GM21717 (cell line): ENCODE results near the gene SLC25A21.
"Not testable (repeated sequence)": the region's sequence is repeated elsewhere in the genome, so short reads cannot be mapped to it uniquely, and the experiment has no call there.

Experiments used
- ATAC-seq: cut with Tn5 transposase; IDR thresholded peaks from one replicate; pipeline ENCODE4 v1.9.1; 2021; ENCODE audit warnings: mild to moderate bottlenecking, moderate library complexity; ENCODE audit not compliant: unreplicated experiment

Gene SLC25A21

DNA sequence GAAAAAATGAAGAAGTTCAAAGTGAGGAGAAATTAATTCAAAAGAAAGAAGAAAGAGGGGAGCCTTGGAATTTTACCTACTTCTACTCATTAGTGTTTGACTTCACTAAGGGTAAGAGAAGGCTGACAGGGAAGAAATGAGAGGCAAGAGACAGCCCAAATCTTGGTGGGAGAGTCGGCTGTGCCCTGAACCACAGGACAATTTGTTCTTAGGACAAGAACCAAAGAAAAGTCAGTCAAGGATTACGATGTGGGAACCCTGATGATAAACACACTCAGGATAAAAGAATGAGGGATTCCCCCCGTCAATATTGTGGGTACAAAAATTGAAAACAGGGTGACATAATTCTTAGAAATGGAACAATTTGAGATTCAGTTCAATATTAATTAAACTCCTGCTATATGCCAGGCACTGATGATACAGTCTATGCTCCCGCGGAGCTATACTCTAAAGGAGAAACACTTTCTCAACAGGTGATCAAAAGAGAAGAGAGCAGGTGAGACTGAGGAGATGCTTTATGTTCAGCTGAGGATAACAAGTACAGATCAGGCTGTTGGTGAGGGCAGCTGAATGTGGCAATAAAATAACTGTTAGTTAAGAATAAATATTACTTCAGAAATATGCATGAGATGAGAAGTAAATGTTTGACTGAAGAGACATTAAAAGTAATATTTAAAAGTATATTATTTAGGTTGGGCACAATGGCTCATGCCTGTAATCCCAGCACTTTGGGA, 175.4 kb downstream of the SLC25A21 start:
- no peak for ATAC-seq

DNA sequence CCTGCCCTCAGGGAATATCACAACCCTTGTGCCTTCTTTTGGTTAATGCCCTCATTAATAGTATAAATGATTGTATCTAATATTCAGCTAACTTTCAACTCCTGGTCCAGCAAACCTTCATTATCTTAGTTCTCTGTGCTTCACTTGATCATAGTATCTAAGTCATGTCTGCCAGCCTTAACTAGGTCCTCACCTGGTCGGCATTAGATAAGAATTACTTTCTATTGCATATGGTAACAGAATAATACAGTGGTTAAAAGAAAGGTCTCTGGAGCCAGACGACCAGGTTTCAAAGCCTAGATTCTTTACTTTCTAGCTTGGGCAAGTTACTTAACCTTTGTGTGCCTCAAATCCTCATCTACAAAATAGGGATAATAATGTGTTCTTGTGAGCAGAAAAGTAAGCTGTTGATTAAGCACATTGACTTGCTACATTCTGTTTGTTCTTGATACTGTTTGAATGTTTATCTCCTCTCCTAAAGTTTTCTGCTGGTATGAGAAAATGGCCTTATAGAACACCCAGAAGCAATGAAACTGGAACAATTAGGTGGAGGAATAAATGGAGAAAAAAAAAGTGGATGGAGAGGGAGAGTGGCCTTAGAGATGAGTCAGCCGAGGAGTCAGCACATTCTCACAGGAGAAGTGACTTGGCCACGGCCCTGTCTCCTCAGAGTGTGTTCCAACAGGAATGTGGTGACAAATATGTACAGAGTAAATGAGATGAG, 176.1 kb downstream of the SLC25A21 start:
- no peak for ATAC-seq

DNA sequence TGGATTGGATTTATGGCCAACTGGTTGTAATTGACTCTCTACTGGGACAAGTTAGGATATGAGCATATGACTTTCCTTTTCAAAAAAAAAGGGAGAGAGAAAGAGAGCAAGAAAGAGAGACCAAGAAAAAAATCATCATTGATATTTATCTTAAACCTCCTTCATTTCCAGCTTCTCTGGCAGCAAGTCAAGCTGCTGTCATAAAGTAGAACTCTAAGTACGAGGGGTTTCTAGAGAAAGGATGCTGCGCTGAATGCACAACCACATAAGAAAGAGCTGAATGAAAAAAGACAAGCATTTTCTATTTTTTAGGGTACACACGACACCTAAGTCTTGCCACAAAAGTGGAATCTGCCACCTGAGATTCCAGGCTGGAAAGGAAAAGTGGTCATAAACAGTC, 182.6 kb downstream of the SLC25A21 start:
- ATAC-seq, result no peak

DNA sequence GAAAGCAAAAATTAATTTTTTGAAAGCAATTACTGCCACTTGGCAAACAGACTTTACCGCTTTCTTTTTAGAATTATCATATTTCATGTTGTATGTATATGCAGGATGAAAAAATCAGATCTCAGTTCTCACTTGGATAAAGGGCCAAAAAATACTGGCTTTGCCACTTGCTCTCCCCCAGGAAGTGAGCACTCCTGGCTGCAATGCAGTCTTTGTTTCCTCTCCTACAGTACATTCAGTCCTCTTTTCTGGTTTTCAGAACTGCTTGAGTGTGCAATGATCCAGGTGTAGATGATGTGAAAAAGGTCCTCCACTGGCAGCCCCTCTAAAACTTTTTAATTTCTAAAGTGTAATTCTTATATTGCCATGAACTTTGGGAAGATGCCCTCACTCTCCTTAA, 183.4 kb downstream of the SLC25A21 start:
- no peak for ATAC-seq

DNA sequence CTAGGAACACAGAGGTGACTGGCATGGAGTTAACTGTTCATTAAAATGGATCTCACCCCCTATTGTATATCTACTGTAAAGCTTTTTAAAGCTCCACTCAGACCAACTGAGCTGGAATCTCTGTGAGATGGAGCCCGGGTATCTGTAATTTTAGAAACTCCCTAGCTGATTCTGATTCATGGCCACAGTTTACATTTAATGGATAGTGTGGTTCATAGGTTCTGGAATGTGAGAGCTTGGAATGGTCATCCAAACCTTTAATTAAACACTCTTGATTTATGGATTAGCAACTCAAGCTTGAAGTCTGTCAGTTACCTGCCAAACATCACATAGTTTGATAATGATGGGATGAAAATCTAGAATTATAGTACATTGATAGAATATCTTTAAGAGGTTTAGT, 183.8 kb downstream of the SLC25A21 start:
- ATAC-seq, result no peak

DNA sequence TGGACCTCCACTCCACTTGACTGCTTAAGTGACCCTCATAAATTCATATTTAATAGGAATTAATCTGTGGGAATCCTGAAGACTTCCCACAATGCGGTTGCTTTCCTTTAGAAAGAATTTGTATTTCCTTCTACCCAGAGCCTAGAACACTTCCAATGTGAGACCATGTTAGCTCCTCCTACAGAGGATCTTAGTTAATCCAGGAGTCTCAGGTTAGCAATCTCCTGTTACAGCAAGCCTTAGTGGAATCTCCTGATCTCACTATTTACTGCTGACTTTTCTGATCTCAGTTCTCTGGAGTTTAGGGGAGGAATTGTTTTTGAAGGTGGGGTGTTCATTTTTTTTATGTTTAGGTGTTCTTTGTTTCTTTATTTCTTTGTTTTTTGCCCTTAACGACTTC, 186.0 kb downstream of the SLC25A21 start:
- ATAC-seq, result no peak

DNA sequence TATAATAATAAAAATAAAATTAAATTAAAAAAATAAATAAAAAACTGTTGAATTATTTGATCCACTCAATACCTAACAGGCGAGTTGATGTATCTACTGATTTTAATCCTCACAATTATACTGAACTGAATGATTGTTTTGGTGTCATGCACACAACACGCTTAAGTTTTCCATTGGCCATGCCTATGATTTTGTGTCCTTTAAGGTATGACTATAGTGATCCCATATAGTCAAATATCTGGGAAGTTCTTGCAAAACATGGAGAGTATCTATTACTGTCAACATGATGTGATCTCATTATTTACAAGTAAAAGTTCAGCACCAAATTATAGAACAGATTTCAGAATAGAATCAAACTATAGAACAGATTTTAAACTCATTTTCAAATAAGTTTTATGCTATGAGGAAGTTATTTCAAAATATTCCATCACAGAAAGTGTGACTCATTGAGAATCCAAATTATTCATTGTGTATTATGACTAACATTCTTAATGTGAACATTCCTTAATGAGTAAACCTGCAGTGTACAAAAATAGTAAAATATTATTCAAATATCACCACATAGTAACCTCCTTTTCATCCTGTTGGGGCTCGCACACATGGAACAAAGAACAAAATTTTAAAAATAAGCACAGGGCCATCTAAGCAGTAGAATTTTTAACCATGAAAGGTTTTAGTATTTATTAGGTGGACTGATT, 190.4 kb downstream of the SLC25A21 start:
- ATAC-seq, result no peak

DNA sequence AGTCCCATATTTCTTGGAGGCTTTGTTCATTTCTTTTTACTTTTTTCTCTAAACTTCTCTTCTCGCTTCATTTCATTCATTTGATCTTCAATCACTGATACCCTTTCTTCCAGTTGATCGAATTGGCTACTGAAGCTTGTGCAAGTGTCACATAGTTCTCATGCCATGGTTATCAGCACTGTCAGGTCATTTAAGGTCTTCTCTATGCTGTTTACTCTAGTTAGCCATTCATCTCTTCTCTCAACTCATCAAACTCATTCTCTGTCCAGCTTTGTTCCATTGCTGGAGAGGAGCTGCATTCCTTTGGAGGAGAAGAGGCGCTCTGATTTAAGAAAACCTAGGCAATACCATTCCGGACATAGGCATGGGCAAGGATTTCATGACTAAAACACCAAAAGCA, 192.0 kb downstream of the SLC25A21 start:
- ATAC-seq, result not testable (repeated sequence)

DNA sequence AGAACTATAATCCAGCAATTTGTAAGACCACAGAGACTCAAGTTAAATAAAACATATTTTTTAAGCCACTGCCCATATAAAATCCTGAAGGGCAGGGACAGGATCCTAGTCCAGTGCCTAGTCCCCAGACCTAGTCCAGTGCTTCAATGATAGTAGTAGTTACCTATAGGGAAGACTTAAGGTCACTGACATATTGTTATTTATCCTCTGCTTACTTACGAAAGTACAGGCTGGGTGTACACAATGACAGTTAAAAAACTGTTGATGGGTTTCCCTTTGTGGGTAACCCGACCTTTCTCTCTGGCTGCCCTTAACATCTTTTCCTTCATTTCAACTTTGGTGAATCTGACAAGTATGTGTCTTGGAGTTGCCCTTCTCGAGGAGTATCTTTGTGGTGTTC, 192.5 kb downstream of the SLC25A21 start:
- no peak for ATAC-seq

DNA sequence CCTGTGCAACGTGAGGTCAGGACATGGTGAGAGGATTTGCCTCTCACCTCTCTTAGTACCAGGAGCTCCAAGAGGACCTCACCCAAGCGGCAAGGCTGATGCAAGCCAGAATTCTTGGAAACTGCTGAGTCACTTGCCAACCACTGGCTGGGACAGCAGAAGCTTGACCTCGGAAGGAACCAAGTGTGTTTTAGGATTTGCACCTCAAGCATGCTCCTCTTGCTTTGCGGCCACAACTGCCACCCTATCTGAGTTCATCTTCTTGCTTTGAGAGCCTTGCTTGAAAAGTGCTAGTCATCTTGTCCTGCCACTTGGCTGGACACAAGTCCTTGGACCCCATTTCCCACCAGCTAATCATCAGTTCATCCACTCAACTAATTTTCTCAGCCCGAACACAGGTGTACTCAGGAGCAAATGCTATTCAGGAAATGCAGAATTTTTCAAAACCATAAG, 195.8 kb downstream of the SLC25A21 start:
- no peak for ATAC-seq

DNA sequence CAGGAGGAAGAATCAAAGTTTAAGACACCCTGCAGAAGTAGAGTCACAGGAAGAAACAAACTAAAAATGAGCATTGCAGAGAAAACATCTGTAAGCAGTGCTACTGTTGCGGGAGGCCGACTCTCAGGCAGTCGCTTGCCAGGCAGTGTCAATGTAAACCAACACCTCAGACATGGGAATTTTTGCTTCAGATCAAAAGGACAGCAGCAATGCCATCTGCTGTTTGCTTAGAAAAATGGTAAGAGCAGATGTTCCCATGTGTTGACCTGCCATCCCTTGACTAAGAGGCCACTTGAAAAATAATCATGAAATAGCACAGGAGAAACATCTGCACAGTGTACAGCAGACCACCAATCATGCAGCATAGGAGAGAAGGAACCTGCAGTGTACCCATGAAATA, 196.6 kb downstream of the SLC25A21 start:
- ATAC-seq, result no peak

DNA sequence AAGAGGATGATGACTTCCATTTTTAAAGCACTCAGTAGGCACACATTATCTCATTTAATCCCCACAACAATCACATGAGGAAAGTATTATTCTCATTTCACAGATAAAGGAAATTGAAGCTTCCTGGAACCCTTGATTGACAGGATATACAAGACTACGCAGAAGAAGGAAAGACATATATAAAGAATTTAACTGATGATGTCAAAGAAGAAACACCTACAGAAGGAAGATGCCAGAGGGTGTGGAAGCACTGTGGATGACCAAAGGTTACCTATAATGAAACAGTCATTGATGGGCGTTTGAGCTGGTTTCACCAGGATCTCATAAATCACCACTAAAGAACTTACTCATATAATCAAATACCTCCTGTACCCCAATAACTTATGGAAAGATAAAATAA, 197.4 kb downstream of the SLC25A21 start:
- no peak for ATAC-seq

DNA sequence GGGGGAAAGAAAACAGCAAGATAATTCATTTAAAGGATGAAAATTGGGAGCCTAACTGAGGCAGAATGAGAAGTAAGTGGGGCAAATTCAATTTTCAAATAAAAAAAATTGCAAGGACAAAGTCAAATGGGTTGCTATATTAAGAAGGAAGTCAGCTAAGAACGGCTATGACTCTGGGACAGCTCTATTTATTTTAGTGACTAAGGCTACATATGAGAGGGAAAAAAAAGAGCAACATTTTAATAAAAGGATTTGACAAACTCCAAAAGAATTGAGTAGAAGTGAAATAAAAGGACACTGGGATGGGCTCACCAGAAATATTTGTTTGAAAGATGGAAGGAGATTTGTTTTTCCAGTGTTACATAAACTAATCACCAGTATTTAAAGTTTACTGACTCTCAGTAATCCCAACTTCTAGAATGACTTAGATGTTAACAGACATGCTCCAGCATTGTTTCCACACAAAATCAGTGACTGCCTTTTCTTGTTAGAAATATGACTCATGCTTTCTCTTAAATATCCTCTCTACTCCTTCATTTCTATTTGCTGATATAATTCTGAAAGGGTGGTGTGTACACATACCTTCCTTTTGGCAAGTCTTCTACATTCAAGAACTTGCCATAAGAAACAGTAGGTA, 198.5 kb downstream of the SLC25A21 start:
- no peak for ATAC-seq

DNA sequence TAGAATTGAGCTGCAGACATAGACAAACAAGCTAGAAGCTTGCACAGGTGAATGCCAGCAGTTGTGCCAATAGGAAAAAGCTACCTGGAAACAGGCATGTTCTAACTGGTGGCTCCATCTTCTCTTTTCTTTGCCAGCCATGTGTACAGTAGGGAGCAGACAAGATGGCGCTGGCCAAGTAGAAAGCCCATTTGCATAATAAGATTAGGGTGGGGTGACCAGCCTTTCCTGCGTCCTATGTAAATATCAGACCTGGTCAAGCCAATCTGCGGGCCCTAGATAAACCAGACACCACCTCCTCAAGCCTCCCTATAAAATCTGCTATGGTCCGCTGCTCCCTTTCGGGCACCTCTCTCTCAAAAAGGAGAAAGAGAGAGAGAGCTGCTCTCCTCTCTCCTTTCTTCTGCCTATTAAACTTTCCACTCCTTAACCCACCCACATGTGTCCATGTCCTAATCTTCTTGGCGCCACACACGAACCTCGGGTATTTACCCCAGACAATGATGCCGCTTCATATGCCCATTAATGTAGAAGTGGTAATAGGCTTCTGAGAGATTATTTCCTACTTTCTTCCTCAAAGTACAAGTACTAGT, 201.0 kb downstream of the SLC25A21 start:
- ATAC-seq, result no peak

DNA sequence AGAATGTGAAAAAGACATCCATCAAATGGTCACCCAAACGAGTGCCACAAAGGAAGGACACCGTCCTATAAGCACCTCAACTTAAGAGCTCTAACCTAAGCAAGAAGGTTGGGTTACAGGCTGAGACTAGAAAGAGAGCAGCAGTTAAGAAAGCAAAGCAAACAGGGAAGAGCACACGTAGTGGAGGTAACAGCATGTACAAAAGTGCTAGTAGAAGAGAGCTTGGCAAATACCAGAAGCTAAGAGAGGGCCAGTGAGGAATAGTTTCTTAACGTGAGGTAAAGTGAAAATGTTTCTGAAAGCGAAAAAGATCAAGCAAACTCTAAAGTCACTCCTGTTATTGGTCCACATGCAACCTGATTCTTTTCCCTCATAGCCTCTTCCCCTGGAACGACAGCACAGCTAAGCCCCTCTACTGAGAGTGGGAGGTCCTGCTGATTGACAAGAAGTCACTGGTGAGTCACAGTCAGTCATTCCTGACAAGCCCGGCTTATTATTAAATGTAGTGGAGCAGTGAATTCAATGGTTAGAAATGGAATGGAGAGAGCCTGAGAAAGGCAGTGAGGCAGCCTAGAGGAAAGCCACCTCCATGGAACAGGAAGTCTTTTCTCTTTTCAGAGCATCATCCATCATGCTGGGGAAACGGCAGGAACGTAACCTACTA, 204.4 kb downstream of the SLC25A21 start:
- no peak for ATAC-seq

DNA sequence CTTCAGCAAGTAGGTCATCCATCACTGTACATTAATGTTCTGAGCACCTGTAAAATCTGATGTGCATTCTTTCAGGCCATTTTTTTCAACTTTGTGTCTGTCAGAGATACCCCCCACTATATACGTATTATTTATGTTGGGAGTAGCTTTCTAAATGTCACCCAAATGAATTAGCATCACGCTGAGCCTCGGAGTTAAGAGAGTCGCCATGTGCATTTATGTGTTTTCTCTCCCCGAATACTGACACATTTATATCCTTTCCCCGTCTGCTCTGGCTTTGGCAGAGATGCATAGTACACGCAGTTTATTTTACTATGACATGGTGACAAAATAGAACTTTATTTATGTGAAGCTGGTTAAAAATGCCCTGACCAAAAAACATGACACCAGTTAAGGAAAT, 216.4 kb downstream of the SLC25A21 start:
- no peak for ATAC-seq

DNA sequence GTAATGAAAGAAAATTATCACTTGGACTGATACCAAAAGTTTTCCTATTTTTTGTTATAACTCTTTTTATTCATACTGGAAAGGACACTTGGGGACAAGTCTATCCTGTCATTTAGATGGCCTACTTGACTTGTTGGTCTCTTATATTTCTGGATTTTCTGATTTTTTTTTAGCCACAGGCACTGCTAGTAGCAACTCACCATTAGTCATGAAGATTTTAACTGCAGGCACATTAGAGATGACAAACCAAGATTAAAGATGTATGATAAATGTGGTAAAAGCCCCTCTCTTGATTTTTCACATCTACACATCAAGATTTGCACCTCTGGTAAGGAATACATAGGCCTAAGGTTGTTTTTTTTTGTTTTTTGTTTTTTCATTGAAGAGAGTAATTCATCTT, 217.0 kb downstream of the SLC25A21 start:
- no peak for ATAC-seq

DNA sequence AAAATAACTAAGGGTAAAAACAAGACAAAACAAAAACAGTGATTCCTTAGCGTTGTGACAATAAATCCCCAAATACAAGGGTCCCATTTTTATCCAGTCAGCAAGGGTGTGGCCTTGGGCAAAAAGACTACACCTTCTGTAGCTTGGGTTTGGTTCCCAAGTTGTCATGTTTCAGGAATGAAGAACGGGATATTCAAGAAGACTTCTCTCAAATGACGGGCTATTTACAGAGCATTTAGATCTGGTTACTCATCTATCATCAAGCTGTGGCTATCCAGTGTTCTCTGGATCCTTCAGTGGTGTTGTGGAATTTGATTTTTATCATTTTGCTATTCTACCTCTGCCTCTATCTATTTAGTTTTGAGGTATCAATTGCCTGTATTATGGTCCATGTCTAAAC, 219.7 kb downstream of the SLC25A21 start:
- ATAC-seq, result no peak

DNA sequence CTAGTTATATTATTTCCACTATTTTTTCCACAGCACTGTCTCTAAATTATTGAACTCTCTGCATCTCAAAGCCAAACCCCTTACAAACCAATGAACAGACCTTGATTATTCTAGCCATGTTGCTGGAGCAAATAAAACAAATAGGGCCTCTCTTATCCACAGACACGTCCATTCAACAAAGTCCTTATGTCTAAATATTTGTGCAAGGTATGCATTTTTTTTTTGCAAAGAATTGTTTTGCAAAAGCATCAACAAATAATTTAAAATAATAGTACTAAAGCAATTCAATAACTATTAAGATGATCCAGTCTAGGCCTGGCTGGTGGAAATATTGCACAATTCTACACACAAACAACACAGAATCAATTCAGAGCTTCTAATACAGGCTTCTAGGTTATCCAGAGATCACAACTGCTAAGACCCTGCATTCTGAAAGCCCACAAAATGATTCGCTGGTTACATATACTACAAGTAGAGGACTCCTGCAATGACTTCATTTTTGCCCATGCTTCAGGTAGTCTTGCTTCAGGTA, 221.0 kb downstream of the SLC25A21 start:
- ATAC-seq, result no peak

DNA sequence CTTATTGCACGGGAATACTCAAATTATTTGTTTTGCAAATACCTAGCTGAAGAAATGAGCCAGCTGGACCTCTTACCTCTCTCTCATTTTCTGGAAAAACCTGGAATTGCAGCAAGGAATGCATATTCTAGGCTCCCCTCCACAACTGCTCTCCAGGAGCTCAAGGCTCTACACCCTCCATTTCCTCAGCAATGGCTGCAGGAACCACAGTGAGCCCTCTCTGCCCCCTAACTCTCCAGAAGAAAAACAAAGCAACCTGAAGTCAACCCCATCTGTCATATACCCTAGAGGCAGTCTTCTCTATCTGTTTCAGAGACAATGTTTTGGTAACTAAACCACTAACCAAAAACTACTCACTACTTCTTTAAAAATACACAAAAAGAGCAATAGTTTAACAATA, 221.6 kb downstream of the SLC25A21 start:
- ATAC-seq, result no peak
